HL-60 (cell line): ENCODE measurements around the gene PCCB.
"Not testable (repeated sequence)": the region's sequence is repeated elsewhere in the genome, so short reads cannot be mapped to it uniquely, and the experiment has no call there.

Experiments used
- DNase-seq, 2 experiments: peaks; one replicate each; pipeline ENCODE4 v3.0.0-alpha.2; 2010 to 2020; ENCODE audit warnings: low read depth in 1 of 2, low spot score in 1 of 2
- H3K27ac ChIP-seq: fragments of 250-450 bp; sonication (Bioruptor Pico); replicated peaks from 2 replicates; pipeline ENCODE4 v1.5.1; 2020; ENCODE audit warnings: mild to moderate bottlenecking, moderate library complexity
- H3K27me3 ChIP-seq: fragments of 250-450 bp; sonication (Bioruptor Pico); 2 replicates; pipeline ENCODE4 v1.5.1; 2021; ENCODE audit warnings: mild to moderate bottlenecking, moderate library complexity; ENCODE audit not compliant: insufficient read depth, poor library complexity, severe bottlenecking
- H3K4me3 ChIP-seq: replicated peaks from 2 replicates; pipeline ENCODE4 v1.5.1; 2011; ENCODE audit warnings: mild to moderate bottlenecking, control low read depth, low read length; ENCODE audit not compliant: insufficient read depth
- GABPA ChIP-seq: IDR thresholded peaks from 2 replicates; pipeline ENCODE4 v1.6.1; 2012; ENCODE audit warnings: low read depth
- POLR2AphosphoS5 ChIP-seq: IDR thresholded peaks from 2 replicates; pipeline ENCODE4 v1.6.1; 2012; ENCODE audit warnings: low read depth
- SPI1 ChIP-seq: IDR thresholded peaks from 2 replicates; pipeline ENCODE4 v1.6.1; 2012; ENCODE audit warnings: low read depth, mild to moderate bottlenecking, borderline replicate concordance
- TF ChIP-seq, protein P1 (sequence below): IDR thresholded peaks from 2 replicates; pipeline ENCODE4 v1.6.1; 2012; ENCODE audit warnings: low read depth; ENCODE audit not compliant: insufficient replicate concordance
- TF ChIP-seq, protein P2 (sequence below): IDR thresholded peaks from one replicate; pipeline ENCODE4 v1.5.1; 2011; ENCODE audit warnings: low read length, control low read depth, inconsistent platforms; ENCODE audit not compliant: insufficient read depth

PCCB gene

DNA sequence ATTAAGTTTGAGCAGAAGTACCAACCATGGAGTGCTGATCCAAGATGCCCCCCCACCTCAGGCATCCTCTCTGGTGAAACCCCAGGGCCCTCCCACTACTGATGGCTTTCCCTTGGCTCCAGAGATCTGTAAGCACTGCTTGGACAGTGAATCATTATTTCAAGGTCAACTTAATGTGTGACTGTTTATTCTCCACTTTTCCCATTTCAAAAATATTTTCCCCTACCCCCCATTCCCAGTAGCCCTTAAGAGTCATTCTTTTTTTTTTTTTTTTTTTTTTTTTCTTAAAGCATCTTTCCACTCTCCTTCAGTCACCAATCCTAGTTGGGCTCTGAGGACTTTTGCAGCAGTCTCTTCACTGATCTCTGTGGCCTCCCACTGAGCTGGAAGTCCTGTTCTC lies 82.6 kb downstream of the PCCB start:
- TF ChIP-seq SPI1, result no peak
- TF ChIP-seq, protein P1, sequence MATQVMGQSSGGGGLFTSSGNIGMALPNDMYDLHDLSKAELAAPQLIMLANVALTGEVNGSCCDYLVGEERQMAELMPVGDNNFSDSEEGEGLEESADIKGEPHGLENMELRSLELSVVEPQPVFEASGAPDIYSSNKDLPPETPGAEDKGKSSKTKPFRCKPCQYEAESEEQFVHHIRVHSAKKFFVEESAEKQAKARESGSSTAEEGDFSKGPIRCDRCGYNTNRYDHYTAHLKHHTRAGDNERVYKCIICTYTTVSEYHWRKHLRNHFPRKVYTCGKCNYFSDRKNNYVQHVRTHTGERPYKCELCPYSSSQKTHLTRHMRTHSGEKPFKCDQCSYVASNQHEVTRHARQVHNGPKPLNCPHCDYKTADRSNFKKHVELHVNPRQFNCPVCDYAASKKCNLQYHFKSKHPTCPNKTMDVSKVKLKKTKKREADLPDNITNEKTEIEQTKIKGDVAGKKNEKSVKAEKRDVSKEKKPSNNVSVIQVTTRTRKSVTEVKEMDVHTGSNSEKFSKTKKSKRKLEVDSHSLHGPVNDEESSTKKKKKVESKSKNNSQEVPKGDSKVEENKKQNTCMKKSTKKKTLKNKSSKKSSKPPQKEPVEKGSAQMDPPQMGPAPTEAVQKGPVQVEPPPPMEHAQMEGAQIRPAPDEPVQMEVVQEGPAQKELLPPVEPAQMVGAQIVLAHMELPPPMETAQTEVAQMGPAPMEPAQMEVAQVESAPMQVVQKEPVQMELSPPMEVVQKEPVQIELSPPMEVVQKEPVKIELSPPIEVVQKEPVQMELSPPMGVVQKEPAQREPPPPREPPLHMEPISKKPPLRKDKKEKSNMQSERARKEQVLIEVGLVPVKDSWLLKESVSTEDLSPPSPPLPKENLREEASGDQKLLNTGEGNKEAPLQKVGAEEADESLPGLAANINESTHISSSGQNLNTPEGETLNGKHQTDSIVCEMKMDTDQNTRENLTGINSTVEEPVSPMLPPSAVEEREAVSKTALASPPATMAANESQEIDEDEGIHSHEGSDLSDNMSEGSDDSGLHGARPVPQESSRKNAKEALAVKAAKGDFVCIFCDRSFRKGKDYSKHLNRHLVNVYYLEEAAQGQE, result no peak
- TF ChIP-seq POLR2AphosphoS5, result no peak
- TF ChIP-seq GABPA, result no peak
- TF ChIP-seq, protein P2, sequence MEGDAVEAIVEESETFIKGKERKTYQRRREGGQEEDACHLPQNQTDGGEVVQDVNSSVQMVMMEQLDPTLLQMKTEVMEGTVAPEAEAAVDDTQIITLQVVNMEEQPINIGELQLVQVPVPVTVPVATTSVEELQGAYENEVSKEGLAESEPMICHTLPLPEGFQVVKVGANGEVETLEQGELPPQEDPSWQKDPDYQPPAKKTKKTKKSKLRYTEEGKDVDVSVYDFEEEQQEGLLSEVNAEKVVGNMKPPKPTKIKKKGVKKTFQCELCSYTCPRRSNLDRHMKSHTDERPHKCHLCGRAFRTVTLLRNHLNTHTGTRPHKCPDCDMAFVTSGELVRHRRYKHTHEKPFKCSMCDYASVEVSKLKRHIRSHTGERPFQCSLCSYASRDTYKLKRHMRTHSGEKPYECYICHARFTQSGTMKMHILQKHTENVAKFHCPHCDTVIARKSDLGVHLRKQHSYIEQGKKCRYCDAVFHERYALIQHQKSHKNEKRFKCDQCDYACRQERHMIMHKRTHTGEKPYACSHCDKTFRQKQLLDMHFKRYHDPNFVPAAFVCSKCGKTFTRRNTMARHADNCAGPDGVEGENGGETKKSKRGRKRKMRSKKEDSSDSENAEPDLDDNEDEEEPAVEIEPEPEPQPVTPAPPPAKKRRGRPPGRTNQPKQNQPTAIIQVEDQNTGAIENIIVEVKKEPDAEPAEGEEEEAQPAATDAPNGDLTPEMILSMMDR, result no peak
- Histone ChIP-seq H3K27ac (no peak overlapping the region), H3K27me3 (no peaks in the 10 kb centered on the region), H3K4me3 (no peak overlapping the region)
- DNase-seq, result no peak

DNA sequence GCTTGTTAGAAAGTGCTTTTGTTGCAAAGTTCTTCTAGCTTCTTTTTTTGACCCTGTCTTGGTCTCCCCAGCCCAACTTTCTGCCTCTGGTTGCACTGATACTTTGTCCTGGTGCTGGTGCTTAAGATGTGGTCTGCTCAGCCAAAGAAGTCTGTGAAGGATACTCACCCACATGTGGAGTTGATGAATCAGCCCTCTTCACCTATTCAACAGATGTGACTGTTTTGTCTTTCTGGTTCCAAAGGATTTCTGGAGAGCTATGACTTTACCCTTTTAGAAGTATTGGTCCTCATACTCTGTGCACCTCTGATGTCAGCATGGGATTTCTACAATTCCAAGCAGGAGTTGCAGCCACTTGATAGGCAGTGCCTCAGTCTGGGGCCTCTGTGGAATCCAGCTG lies 84.1 kb downstream of the PCCB start:
- Histone ChIP-seq H3K27ac (no peak overlapping the region), H3K4me3 (no peak overlapping the region), H3K27me3 (no peaks in the 10 kb centered on the region)
- TF ChIP-seq, protein P2, result no peak
- no peak for TF ChIP-seq SPI1
- no peak for TF ChIP-seq POLR2AphosphoS5
- TF ChIP-seq GABPA, result no peak
- TF ChIP-seq, protein P1, result no peak
- DNase-seq, result no peak

DNA sequence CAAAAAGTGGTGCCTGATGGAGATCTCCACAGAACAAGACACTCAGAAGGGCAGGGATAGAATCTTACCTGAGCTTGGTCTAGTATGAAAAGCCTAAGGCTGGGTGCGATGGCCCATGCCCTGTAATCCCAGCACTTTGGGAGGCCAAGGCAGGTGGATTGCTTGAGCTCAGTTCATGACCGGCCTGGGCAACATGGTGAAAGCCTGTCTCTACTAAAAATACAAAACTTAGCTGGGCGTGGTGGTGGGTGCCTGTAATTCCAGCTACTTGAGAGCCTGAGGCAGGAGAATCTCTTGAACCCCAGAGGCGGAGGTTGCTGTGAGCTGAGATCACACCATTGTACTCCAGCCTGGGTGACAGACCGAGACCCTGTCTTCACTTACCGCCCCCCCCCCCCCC lies 84.6 kb downstream of the PCCB start:
- not testable (repeated sequence) for H3K27ac ChIP-seq, H3K4me3 ChIP-seq, DNase-seq, H3K27me3 ChIP-seq

DNA sequence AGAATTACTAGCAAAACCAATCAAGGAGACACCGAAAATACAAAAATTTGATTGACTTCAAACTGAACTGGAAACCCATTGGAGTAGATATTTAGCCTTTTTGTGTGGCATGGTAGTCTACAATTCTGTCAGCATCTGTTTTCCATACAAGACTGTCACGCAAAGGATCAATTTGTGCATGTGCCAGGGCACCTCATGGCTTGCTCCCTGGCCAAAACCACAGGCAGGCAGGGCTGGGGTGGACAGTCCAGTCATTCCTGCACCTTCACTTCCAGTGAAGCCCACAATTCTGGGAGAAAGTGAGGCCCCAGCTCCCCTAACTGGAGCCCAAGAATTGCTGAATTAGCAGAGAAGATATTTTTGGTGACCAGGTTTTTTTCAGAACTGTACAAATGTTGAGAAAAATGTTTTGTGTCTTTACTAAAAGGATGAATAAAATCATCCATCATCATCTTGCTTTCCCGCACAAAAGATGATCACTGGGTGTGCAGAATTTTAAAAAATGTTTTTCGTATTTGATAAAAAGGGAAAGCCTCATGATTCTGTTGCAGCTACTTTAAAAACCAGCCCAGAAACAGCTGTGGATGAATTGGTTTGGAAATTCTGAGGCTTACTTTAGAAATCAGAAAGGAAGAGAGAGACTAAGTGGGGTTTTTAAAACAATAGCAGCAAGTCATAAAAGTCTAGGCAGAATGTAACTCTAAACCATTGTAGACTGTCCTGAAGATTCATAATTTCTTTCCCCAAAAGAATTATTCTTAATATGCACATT lies 86.4 kb downstream of the PCCB start:
- Histone ChIP-seq H3K27ac (no peak overlapping the region), H3K27me3 (no peaks in the 10 kb centered on the region), H3K4me3 (no peak overlapping the region)
- no peak for DNase-seq
- TF ChIP-seq SPI1 (no peak), POLR2AphosphoS5 (no peak), GABPA (no peak)
- TF ChIP-seq, protein P2, result no peak
- TF ChIP-seq, protein P1, result no peak
